NCI-H446 (cell line): ENCODE measurements around the gene KCNIP4.
"Not testable (repeated sequence)": the region's sequence is repeated elsewhere in the genome, so short reads cannot be mapped to it uniquely, and the experiment has no call there.

Source experiments
- DNase-seq, 2 experiments: peaks; one replicate each; lab custom pipeline; 2025; lab: John Stamatoyannopoulos, UW

Gene KCNIP4

GRCh38 chr4:20752641-20753040 is 1195.9 kb downstream of the KCNIP4 start:
- no peak for DNase-seq

GRCh38 chr4:20746000-20746399 is 1202.6 kb downstream of the KCNIP4 start:
- DNase-seq = not testable (repeated sequence)

GRCh38 chr4:20735931-20736330 is 1212.6 kb downstream of the KCNIP4 start:
- no peak for DNase-seq

GRCh38 chr4:20724915-20725314 is 1223.7 kb downstream of the KCNIP4 start:
- no peak for DNase-seq

- no peak for DNase-seq
Observed at GRCh38 chr4:20723463-20723862, 1225.1 kb downstream of the KCNIP4 start.

GRCh38 chr4:20723019-20723418 is 1225.6 kb downstream of the KCNIP4 start:
- DNase-seq = no peak

GRCh38 chr4:20711335-20711734 is 1237.2 kb downstream of the KCNIP4 start:
- DNase-seq = no peak

- DNase-seq = peak; percentile 75 to 87
Observed at GRCh38 chr4:20700007-20700761, 1248.4 kb downstream of the KCNIP4 start, which contains the start of gene PACRGL. Gene PACRGL (plus strand): TSS chr4:20700458. CDS start chr4:20704482, 4,024 bp downstream.

- DNase-seq = no peak
Observed at GRCh38 chr4:20698820-20699219, 1249.8 kb downstream of the KCNIP4 start.

- no peak for DNase-seq
Observed at GRCh38 chr4:20698382-20698781, 1250.2 kb downstream of the KCNIP4 start.

GRCh38 chr4:20696815-20697214 is 1251.8 kb downstream of the KCNIP4 start:
- DNase-seq = no peak

- no peak for DNase-seq
Observed at GRCh38 chr4:20687864-20688263, 1260.7 kb downstream of the KCNIP4 start.

GRCh38 chr4:20684852-20685763 is 1263.5 kb downstream of the KCNIP4 start:
- DNase-seq = peak in 1 of 2 experiments; percentile 20

GRCh38 chr4:20683766-20684165 is 1264.8 kb downstream of the KCNIP4 start:
- DNase-seq = no peak

- DNase-seq = no peak
Observed at GRCh38 chr4:20682853-20683252, 1265.7 kb downstream of the KCNIP4 start.

- DNase-seq = no peak
Observed at GRCh38 chr4:20681271-20681670, 1267.3 kb downstream of the KCNIP4 start.

- no peak for DNase-seq
Observed at GRCh38 chr4:20680736-20681135, 1267.8 kb downstream of the KCNIP4 start.

- no peak for DNase-seq
Observed at GRCh38 chr4:20679951-20680350, 1268.6 kb downstream of the KCNIP4 start.
